ENCODE data around the gene CALCOCO2. TPM values are rescaled to one million over a fixed set of nuclear protein-coding genes. Genes with fewer than 3 reads are reported as not detected.

Gene CALCOCO2
- total and polyA plus RNA-seq, 2 experiments from 2014 or later: 14.4 to 16.3 TPM

GRCh38 chr17:48816774-48817590, 13.9 kb upstream of the CALCOCO2 start, which contains the start of gene TTLL6:
TSS of gene TTLL6 (minus strand) at chr17:48817229. CDS start at chr17:48817072, 157 bp downstream.
- DNase-seq (ENCODE audit: low spot score): peak; percentile 99
- Histone ChIP-seq H3K4me3 (peak within 1 kb of the TSS; percentile 86), H3K4me1 (ENCODE audit: insufficient read depth) (peaks cover 32% of the 10 kb centered on the region), H3K4me2 (peak within 1 kb of the TSS; percentile 88), H3K9me2 (ENCODE audit: insufficient read depth) (no peaks in the 10 kb centered on the region), H3F3A (replicated peaks; ENCODE audit: low read depth) (peaks cover 25% of the 10 kb centered on the region), H3K79me2 (replicated peaks; ENCODE audit: insufficient read depth) (no peaks in the 10 kb centered on the region), H3K27me3 (ENCODE audit: insufficient read depth) (peaks cover 11% of the 10 kb centered on the region; the same call in 1 of the 2 replicates), H3K36me3 (ENCODE audit: insufficient read depth) (no peaks in the 10 kb centered on the region), H3K27ac (ENCODE audit: low read depth) (peak within 1 kb of the TSS; percentile 94), H2AFZ (peak within 1 kb of the TSS; percentile 80), H4K20me1 (replicated peaks; ENCODE audit: insufficient read depth) (no peaks in the 10 kb centered on the region)
- Mint-ChIP-seq H3K4me1 (peaks cover 33% of the 10 kb centered on the region), H3K4me3 (peak within 1 kb of the TSS; percentile 88), H3K36me3 (ENCODE audit: low read depth) (no peaks in the 10 kb centered on the region; the same call in 2 of the 3 replicates), H3K27me3 (ENCODE audit: insufficient read depth, low read depth, poor library complexity) (peaks cover 24% of the 10 kb centered on the region), H3K27ac (peak within 1 kb of the TSS; percentile 92), H3K9me3 (no peaks in the 10 kb centered on the region)
- TF ChIP-seq CREB1 (CRISPR knock-in tag; IDR thresholded peaks at IDR 0.05; ENCODE audit: low read depth) (no peak), JUNB (IDR thresholded peaks at IDR 0.05; ENCODE audit: unreplicated experiment) (no peak), ETS1 (IDR thresholded peaks at IDR 0.05) (no peak), POLR2AphosphoS5 (IDR thresholded peaks at IDR 0.05; ENCODE audit: low read depth) (peak; percentile 80)
- peak; percentile 91 for ATAC-seq

- Mint-ChIP-seq H3K9me3 (no peaks in the 10 kb centered on the region), H3K4me1 (peaks cover 33% of the 10 kb centered on the region), H3K4me3 (peak overlapping the region; percentile 60), H3K36me3 (ENCODE audit: low read depth) (no peaks in the 10 kb centered on the region; the same call in 2 of the 3 replicates), H3K27me3 (ENCODE audit: insufficient read depth, low read depth, poor library complexity) (peaks cover 28% of the 10 kb centered on the region), H3K27ac (peak overlapping the region; percentile 92)
- Histone ChIP-seq H3K36me3 (ENCODE audit: insufficient read depth) (no peaks in the 10 kb centered on the region), H3F3A (replicated peaks; ENCODE audit: low read depth) (peaks cover 25% of the 10 kb centered on the region), H3K27me3 (ENCODE audit: insufficient read depth) (peaks cover 11% of the 10 kb centered on the region; the same call in 1 of the 2 replicates), H3K4me1 (ENCODE audit: insufficient read depth) (peaks cover 28% of the 10 kb centered on the region), H3K9me2 (ENCODE audit: insufficient read depth) (no peaks in the 10 kb centered on the region), H3K79me2 (replicated peaks; ENCODE audit: insufficient read depth) (no peaks in the 10 kb centered on the region), H4K20me1 (replicated peaks; ENCODE audit: insufficient read depth) (no peaks in the 10 kb centered on the region), H3K27ac (ENCODE audit: low read depth) (peak overlapping the region; percentile 94), H3K4me3 (peak overlapping the region; percentile 86), H2AFZ (peak overlapping the region; percentile 83), H3K4me2 (peak overlapping the region; percentile 86)
- ATAC-seq: peak; percentile 66
- peak; percentile 91 for DNase-seq (ENCODE audit: low spot score)
- TF ChIP-seq NANOG (IDR thresholded peaks at IDR 0.05; ENCODE audit: borderline replicate concordance) (peak; percentile 42; the same call in 1 of the 2 replicates), CREB1 (CRISPR knock-in tag; IDR thresholded peaks at IDR 0.05; ENCODE audit: low read depth) (peak; percentile 16; the same call in 1 of the 2 replicates), EZH2 (IDR thresholded peaks at IDR 0.05; ENCODE audit: low read depth, unreplicated experiment) (no peak)
Observed at GRCh38 chr17:48818361-48818841, 12.4 kb upstream of the CALCOCO2 start.

GRCh38 chr17:48819466-48819865, 11.4 kb upstream of the CALCOCO2 start:
- H3K27ac Mint-ChIP-seq: 0 out of 2 replicates have a peak overlapping the region, but pooled peaks have one; percentile 15
- TF ChIP-seq POLR2AphosphoS5 (IDR thresholded peaks at IDR 0.05; ENCODE audit: low read depth) (no peak), ZNF462 (CRISPR knock-in tag; IDR thresholded peaks at IDR 0.05) (no peak)

More at GRCh38 chr17:48819466-48819865, 11.4 kb upstream of the CALCOCO2 start:
- Mint-ChIP-seq H3K4me3 (no peak overlapping the region), H3K4me1 (peaks cover 33% of the 10 kb centered on the region), H3K27me3 (ENCODE audit: insufficient read depth, low read depth, poor library complexity) (peaks cover 28% of the 10 kb centered on the region), H3K36me3 (ENCODE audit: low read depth) (no peaks in the 10 kb centered on the region; the same call in 2 of the 3 replicates), H3K9me3 (no peaks in the 10 kb centered on the region)
- H2AFZ ChIP-seq: peak overlapping the region; percentile 83
- H3K27me3 ChIP-seq (ENCODE audit: insufficient read depth): peaks cover 11% of the 10 kb centered on the region; the same call in 1 of the 2 replicates
- no peaks in the 10 kb centered on the region for H4K20me1 ChIP-seq (replicated peaks; ENCODE audit: insufficient read depth)
- H3K9me2 ChIP-seq (ENCODE audit: insufficient read depth): no peaks in the 10 kb centered on the region
- DNase-seq (ENCODE audit: low spot score): no peak
- H3K79me2 ChIP-seq (replicated peaks; ENCODE audit: insufficient read depth): no peaks in the 10 kb centered on the region
- H3K4me3 ChIP-seq: no peak overlapping the region
- peak overlapping the region; percentile 94; the same call in 1 of the 2 replicates for H3K27ac ChIP-seq (ENCODE audit: low read depth)
- H3K36me3 ChIP-seq (ENCODE audit: insufficient read depth): no peaks in the 10 kb centered on the region
- peaks cover 28% of the 10 kb centered on the region for H3K4me1 ChIP-seq (ENCODE audit: insufficient read depth)
- H3F3A ChIP-seq (replicated peaks; ENCODE audit: low read depth): peaks cover 25% of the 10 kb centered on the region
- no peak for ATAC-seq
- H3K4me2 ChIP-seq: peak overlapping the region; percentile 86
